ENCODE data around the gene NAA25.
"Not testable (repeated sequence)": the region's sequence is repeated elsewhere in the genome, so short reads cannot be mapped to it uniquely, and the experiment has no call there.

NAA25 gene

DNA sequence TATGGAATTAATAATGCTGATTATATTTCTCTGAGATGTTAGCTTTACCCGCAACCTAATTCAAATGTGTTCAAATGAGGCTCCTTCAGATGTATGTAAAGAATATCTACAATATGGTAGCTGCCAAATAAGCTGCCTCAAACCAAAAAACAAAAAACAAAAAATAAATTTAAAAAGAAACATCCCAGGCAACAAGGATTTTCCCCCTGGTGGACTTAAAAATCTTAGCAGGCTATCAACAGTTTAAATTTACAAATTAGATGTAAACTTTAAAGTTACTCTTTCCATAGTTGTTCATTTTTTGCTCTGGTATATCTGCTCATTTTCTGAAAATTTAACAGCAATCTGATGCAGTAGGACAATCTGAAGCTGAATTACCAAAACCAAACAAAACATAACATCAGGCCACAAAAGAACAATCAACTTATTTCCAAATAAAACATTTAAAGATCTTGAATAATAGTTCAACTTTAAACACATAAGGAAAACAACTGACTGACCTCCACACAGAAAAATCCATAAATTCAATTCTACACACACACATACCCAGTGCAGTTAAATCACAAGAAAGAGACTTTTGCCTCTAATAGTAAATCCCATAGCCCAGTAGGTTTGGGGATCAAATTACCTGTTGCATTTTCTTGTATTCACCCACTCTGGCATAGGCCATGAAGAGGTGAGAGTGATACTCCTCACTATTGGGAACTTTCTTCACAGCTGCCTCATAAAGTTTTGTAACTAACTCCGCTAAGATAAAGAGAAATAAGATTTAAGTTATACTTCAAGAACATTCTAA, 21.3 kb downstream of the NAA25 start:
- Histone ChIP-seq H3K9ac (ENCODE audit: low read length) (no peak overlapping the region), H3K4me1 (ENCODE audit: control insufficient read depth, insufficient read depth, low read length) (no peaks in the 10 kb centered on the region), H3K36me3 (ENCODE audit: control insufficient read depth, insufficient read depth, low read length) (peaks cover 5% of the 10 kb centered on the region), H3K27me3 (ENCODE audit: control insufficient read depth, insufficient read depth, low read length) (no peaks in the 10 kb centered on the region), H3K27ac (ENCODE audit: low read depth, low read length) (no peak overlapping the region), H3K4me3 (ENCODE audit: low read length) (no peak overlapping the region)

DNA sequence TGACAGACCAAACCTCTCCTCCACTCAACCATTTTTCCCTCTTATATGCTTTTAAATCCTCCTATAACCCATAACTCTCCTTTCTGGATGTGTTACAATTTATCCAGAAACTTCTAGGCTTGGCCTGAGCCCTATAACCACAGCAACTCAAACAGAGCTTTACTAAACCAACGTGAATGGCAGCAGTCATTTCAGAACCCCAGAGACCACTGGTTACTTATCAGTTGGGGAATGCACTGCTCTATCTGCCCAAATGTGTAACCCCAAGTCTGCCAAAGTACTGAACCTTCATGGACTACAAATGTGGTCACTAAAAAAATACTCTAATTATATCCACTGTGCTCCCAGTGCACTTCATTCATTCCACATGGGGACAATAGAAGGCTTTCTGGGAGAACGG, 42.0 kb downstream of the NAA25 start:
- no peaks in the 10 kb centered on the region for H3K4me1 ChIP-seq (ENCODE audit: control insufficient read depth, insufficient read depth, low read length)
- peaks cover 40% of the 10 kb centered on the region for H3K36me3 ChIP-seq (ENCODE audit: control insufficient read depth, insufficient read depth, low read length)
- no peak overlapping the region for H3K27ac ChIP-seq (ENCODE audit: low read depth, low read length)
- H3K27me3 ChIP-seq (ENCODE audit: control insufficient read depth, insufficient read depth, low read length): no peaks in the 10 kb centered on the region
- H3K4me3 ChIP-seq (ENCODE audit: low read length): no peak overlapping the region
- H3K9ac ChIP-seq (ENCODE audit: low read length): no peak overlapping the region

DNA sequence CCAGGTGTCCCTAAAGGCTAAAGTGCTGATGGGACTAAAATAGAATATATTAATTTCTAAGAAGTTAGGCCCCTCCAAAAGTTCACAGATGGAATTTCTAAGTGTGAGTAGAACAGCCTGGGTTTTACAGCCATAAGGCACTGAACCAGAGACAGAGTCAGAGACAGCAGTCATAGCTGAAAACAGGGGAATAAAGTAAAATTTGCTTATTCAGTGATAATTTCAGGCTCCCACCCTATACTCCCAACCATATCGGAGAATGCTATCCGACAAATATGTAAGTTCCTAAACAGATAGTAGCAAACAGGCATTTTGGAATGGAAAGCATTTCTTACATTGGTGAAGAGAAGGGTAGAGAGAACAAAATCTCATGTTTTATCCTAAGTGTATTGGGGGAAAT, 45.3 kb downstream of the NAA25 start:
- Histone ChIP-seq H3K4me1 (ENCODE audit: control insufficient read depth, insufficient read depth, low read length) (no peaks in the 10 kb centered on the region), H3K27me3 (ENCODE audit: control insufficient read depth, insufficient read depth, low read length) (no peaks in the 10 kb centered on the region), H3K27ac (ENCODE audit: low read depth, low read length) (no peak overlapping the region), H3K4me3 (ENCODE audit: low read length) (no peak overlapping the region), H3K9ac (ENCODE audit: low read length) (no peak overlapping the region), H3K36me3 (ENCODE audit: control insufficient read depth, insufficient read depth, low read length) (peaks cover 28% of the 10 kb centered on the region)

DNA sequence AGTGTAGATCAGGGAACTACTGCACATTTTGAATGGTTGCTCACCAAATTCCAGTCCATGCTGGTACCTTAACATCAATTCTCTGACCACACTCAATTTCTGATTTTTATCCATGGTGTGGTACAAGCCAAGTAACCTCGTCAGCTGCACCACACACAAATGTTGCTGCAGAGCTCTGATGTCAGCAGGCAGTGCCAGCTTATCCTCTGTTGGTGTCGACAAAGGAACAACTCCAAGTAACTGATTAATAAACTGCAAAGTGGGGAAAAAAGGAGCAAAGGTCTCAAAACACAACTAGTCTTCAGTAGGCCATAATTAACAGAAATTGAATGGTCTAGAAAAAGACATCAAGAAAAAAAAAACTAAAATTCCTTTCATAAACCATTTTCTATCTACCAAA, 47.4 kb downstream of the NAA25 start:
- no peak overlapping the region for H3K27ac ChIP-seq (ENCODE audit: low read depth, low read length)
- H3K36me3 ChIP-seq (ENCODE audit: control insufficient read depth, insufficient read depth, low read length): peaks cover 18% of the 10 kb centered on the region
- no peak overlapping the region for H3K4me3 ChIP-seq (ENCODE audit: low read length)
- H3K27me3 ChIP-seq (ENCODE audit: control insufficient read depth, insufficient read depth, low read length): no peaks in the 10 kb centered on the region
- H3K4me1 ChIP-seq (ENCODE audit: control insufficient read depth, insufficient read depth, low read length): no peaks in the 10 kb centered on the region
- no peak overlapping the region for H3K9ac ChIP-seq (ENCODE audit: low read length)

DNA sequence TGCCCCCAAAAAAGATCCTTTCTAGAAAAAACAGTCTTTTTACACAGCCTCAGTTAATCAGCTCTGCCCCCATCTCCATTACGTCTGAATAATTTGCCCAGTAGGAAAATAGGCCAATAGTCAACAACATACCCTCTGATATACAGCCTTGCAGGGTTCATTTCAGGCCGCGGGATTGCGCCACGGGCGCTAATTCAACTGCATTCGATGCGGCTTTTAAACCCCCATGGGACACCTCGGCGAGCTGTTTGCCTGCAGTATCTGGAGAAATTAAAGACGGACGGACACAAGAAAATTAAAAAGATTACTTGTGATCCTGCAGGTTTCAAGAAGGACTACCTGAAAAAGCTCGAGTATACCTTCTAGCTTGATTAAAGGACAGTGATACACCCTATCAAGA, 59.2 kb downstream of the NAA25 start:
- Histone ChIP-seq H3K27ac (ENCODE audit: low read depth, low read length) (no peak overlapping the region), H3K4me1 (ENCODE audit: control insufficient read depth, insufficient read depth, low read length) (peaks cover 8% of the 10 kb centered on the region), H3K36me3 (ENCODE audit: control insufficient read depth, insufficient read depth, low read length) (peaks cover 18% of the 10 kb centered on the region), H3K9ac (ENCODE audit: low read length) (no peak overlapping the region), H3K4me3 (ENCODE audit: low read length) (no peak overlapping the region), H3K27me3 (ENCODE audit: control insufficient read depth, insufficient read depth, low read length) (no peaks in the 10 kb centered on the region)

DNA sequence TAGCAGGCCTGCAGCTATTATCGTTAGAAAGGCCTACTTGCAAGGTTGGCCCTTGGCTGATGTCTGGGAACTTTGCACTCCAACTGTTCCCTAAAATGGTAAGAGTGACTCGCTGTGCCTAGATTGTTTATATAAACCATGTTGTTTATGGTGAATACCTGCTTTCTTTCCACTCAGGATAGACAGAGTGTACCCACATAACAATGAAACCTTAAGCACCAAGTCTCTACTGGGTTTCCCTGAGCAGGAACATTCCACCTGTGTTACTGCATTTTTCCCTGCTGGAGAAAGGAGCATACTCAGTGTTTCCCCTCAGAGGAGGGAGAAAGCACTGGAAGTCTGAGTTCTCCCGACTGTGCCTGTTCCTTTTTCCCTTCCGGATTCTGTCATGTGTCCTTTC, 62.6 kb downstream of the NAA25 start:
- Histone ChIP-seq H3K27me3 (ENCODE audit: control insufficient read depth, insufficient read depth, low read length) (no peaks in the 10 kb centered on the region), H3K4me3 (ENCODE audit: low read length) (no peak overlapping the region), H3K9ac (ENCODE audit: low read length) (no peak overlapping the region), H3K36me3 (ENCODE audit: control insufficient read depth, insufficient read depth, low read length) (peaks cover 10% of the 10 kb centered on the region), H3K4me1 (ENCODE audit: control insufficient read depth, insufficient read depth, low read length) (peaks cover 8% of the 10 kb centered on the region), H3K27ac (ENCODE audit: low read depth, low read length) (peak overlapping the region; percentile 89)

DNA sequence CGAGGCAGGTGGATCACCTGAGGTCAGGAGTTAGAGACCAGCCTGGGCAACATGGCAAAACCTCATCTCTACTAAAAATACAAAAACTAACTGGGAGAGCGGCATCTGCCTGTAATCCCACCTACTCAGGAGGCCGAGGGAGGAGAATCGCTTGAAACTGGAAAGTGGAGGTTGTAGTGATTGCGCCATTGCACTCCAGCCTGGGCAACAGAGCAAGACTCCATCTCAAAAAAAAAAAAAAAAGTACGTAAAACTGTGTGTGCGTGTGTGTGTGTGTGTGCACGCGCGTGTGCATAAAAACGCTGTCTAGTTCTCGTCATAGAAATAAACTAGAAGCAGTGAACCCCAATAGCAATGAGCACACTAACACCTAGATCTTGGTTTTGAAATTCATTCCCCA, 72.0 kb downstream of the NAA25 start:
- H3K4me1 ChIP-seq (ENCODE audit: control insufficient read depth, insufficient read depth, low read length); H3K27me3 ChIP-seq (ENCODE audit: control insufficient read depth, insufficient read depth, low read length); H3K36me3 ChIP-seq (ENCODE audit: control insufficient read depth, insufficient read depth, low read length); H3K27ac ChIP-seq (ENCODE audit: low read depth, low read length); H3K9ac ChIP-seq (ENCODE audit: low read length); H3K4me3 ChIP-seq (ENCODE audit: low read length): not testable (repeated sequence)

DNA sequence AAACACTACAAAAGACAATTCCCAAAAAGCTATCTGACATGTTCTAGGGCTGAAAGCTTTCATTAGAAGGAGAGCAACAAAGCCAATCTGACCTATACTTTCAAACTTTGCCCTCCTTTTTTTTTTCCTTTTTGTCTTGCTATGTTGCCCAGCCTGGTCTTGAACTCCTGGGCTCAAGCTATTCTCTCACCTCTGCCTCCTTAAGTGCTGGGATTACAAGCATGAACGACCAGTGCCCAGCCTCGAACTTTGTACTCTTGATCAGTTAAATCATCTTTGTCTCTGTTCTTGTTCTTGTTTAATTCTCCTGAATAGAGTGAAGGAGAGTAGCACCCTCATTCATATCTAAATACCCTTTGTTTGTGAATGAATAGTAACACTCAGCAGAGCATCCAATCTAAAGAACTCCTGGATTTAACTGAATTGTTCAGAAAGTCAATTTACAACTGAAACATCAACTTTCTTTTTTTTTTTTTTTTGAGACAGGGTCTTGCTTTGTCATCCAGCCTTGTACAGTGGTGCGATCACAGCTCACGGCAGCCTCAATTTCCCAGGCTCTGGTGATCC, 73.3 kb downstream of the NAA25 start:
- Histone ChIP-seq H3K4me1 (ENCODE audit: control insufficient read depth, insufficient read depth, low read length) (no peaks in the 10 kb centered on the region), H3K4me3 (ENCODE audit: low read length) (no peak overlapping the region), H3K36me3 (ENCODE audit: control insufficient read depth, insufficient read depth, low read length) (peaks cover 10% of the 10 kb centered on the region), H3K27ac (ENCODE audit: low read depth, low read length) (no peak overlapping the region), H3K9ac (ENCODE audit: low read length) (no peak overlapping the region), H3K27me3 (ENCODE audit: control insufficient read depth, insufficient read depth, low read length) (no peaks in the 10 kb centered on the region)

DNA sequence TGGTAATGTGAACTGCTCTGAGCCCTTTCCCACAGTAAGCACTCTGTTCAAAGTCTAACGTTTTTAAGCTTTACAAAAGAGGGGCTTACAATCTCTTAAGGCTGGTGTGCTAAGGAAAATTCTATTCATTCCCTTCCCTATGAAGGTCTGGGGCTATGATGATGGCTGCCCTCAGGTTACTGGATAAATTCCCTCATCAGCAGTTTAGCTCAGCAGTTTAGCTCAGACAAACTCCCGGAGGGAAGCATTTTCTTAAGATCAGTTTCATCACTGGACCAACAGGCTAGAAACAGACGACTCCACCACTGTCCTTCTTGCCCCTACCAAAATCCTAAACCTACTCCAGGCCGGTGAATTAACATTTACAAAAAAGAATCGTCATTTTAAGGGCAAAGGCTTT, 76.3 kb downstream of the NAA25 start:
- Histone ChIP-seq H3K4me3 (ENCODE audit: low read length) (no peak overlapping the region), H3K9ac (ENCODE audit: low read length) (no peak overlapping the region), H3K4me1 (ENCODE audit: control insufficient read depth, insufficient read depth, low read length) (no peaks in the 10 kb centered on the region), H3K27me3 (ENCODE audit: control insufficient read depth, insufficient read depth, low read length) (no peaks in the 10 kb centered on the region), H3K27ac (ENCODE audit: low read depth, low read length) (no peak overlapping the region), H3K36me3 (ENCODE audit: control insufficient read depth, insufficient read depth, low read length) (peaks cover 12% of the 10 kb centered on the region)

DNA sequence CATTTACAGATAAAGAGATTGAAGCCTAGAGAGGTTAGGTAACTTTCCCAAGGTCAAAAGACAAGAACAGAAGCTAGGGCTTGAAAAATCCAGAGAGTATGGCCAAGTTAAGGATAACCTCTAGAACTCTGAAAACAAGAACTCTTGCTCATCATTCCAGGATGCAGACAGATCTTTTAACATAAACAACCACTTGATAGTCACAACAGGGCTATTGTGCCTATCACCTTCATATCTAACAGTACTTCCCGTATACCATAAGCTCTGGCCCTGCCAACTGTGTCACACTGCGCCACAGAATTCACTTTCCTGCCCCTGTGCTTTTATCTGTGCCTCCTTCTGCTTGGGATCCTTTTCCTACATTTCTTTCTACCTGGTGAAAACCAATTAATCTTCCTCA, 77.1 kb downstream of the NAA25 start:
- Histone ChIP-seq H3K36me3 (ENCODE audit: control insufficient read depth, insufficient read depth, low read length) (peaks cover 12% of the 10 kb centered on the region), H3K9ac (ENCODE audit: low read length) (no peak overlapping the region), H3K4me3 (ENCODE audit: low read length) (no peak overlapping the region), H3K27me3 (ENCODE audit: control insufficient read depth, insufficient read depth, low read length) (no peaks in the 10 kb centered on the region), H3K4me1 (ENCODE audit: control insufficient read depth, insufficient read depth, low read length) (no peaks in the 10 kb centered on the region), H3K27ac (ENCODE audit: low read depth, low read length) (no peak overlapping the region)

DNA sequence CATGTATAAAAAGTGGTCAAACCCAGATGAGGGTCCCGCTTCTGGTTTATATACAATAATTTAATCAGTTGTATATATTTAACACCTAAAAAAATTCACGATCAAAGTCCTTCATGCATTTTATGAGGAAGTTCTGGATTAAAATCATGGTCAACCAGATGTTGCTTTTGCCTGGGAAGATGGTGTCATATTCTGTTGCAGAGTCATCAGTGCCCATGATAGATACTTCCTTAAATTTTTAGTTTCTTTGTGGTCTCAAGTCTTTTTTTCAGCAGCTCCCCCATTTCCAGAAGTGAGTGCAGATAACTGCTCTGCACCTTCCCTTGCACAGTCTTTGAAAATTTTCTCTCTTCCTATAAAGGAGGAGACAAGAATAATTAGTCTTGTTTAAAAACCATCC, 79.3 kb downstream of the NAA25 start:
- no peak overlapping the region for H3K4me3 ChIP-seq (ENCODE audit: low read length)
- H3K36me3 ChIP-seq (ENCODE audit: control insufficient read depth, insufficient read depth, low read length): peaks cover 12% of the 10 kb centered on the region
- H3K27me3 ChIP-seq (ENCODE audit: control insufficient read depth, insufficient read depth, low read length): no peaks in the 10 kb centered on the region
- H3K27ac ChIP-seq (ENCODE audit: low read depth, low read length): no peak overlapping the region
- no peak overlapping the region for H3K9ac ChIP-seq (ENCODE audit: low read length)
- H3K4me1 ChIP-seq (ENCODE audit: control insufficient read depth, insufficient read depth, low read length): no peaks in the 10 kb centered on the region

DNA sequence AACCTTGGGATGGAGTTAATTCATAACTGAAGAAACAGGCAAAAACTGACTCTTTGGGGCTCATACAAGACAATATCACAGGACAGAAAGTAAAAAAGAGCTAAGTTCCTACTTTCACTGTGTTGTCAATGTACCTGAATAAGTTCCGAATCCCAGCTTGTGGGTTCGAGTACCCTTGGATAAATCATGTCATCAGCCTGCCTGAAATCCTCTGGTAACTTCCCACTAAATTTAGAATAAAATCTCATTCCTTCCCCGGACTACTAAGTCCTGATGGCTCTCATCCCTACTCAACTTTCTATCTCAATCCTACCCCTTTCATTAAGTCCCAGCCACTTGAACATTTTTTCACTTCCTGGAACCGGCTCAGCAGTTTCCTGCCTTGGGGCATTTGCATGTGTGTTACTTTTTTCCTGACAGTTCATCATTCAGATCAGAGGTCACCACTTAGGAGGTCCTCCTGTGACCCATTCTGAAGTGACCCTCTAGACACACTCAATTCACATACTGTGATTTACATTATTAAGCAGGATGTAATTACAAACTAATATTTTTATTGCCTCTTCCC, 82.7 kb downstream of the NAA25 start:
- no peak overlapping the region for H3K9ac ChIP-seq (ENCODE audit: low read length)
- H3K4me1 ChIP-seq (ENCODE audit: control insufficient read depth, insufficient read depth, low read length): no peaks in the 10 kb centered on the region
- peaks cover 22% of the 10 kb centered on the region for H3K36me3 ChIP-seq (ENCODE audit: control insufficient read depth, insufficient read depth, low read length)
- H3K4me3 ChIP-seq (ENCODE audit: low read length): no peak overlapping the region
- H3K27ac ChIP-seq (ENCODE audit: low read depth, low read length): no peak overlapping the region
- H3K27me3 ChIP-seq (ENCODE audit: control insufficient read depth, insufficient read depth, low read length): no peaks in the 10 kb centered on the region
